ENCODE results near the gene NBPF26. TPM values are rescaled to one million over a fixed set of nuclear protein-coding genes. Genes with fewer than 3 reads are reported as not detected.
A peak's percentile ranks its signal among the peaks of the same experiment; 100 is the strongest.
"Not testable (repeated sequence)": the region's sequence is repeated elsewhere in the genome, so short reads cannot be mapped to it uniquely, and the experiment has no call there.

Gene NBPF26
- total RNA-seq = 10 to 100 TPM; 10.3 to 14.2 TPM

DNA sequence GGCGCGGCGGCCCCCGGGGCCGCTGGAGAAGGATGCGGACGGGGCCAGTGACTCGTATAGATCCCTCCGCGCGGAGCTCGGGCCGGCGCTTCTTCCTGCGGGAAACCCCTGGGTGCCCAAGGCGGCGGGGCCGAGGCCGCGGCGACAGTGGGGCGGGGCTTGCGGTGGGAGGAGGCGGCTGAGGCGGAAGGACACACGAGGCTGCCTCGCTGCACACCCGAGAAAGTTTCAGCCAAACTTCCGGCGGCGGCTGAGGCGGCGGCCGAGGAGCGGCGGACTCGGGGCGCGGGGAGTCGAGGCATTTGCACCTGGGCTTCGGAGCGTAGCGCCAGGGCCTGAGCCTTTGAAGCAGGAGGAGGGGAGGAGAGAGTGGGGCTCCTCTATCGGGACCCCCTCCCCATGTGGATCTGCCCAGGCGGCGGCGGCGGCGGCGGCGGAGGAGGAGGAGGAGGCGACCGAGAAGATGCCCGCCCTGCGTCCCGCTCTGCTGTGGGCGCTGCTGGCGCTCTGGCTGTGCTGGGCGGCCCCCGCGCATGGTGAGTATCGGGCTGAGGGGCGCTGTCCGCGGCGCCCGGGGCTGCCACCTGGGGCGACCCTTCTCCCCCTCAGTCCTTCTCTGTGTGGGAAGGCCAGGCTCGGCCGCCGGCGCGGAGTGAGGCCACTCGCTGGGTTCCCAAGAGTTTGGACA lies at the start of gene NBPF26:
Gene NBPF26 (plus strand): TSS at position 231 of the 688 bp plus-strand sequence.
- intact Hi-C loops (cut with DNase I, micrococcal nuclease); POLR2A ChIA-PET; H3K9me3 Mint-ChIP-seq (ENCODE audit: low read depth); CTCF ChIA-PET; H3K27ac Mint-ChIP-seq; H3K27me3 Mint-ChIP-seq; H3K4me1 Mint-ChIP-seq; H3K36me3 Mint-ChIP-seq (ENCODE audit: low read depth): not testable (repeated sequence)
- peak; percentile 78 for DNase-seq
- H3K4me3 Mint-ChIP-seq = peak within 1 kb of the TSS; percentile 58
- peak; percentile 79 for ATAC-seq

DNA sequence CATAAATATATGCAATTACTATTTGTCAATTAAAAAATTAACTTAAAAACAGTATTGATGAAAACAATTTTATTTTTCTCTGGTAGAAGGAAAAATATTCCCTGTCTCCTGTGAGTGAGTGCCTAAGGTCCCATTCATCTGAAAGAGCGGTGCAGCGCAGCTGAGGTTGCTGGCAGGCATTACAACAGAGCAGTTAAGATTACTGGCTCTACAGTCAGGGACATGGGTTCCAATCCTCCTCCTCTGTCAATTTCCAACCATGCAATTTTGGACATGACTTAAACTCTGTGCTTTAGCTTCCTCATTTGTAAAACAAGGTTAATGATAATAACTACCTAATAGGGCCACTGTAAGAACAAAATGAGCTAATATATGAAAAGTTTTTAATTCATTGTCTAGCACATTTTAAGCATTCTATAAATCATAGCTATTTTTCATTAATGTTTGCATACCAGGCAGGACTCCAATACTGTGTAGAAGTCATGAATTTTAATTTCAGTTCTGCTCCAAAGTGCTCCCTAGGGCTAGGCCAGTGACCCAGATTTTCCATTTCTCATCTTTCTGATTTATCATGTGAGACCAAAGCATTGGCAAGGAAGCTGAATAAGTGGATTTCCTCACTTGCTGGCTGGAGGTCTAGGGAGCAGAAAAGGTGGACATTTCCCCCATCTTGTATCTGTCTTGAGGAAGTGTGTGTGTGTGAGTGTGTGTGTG lies 43.5 kb upstream of the NBPF26 start:
- H3K36me3 Mint-ChIP-seq (ENCODE audit: low read depth); H3K4me3 Mint-ChIP-seq; CTCF ChIA-PET; DNase-seq; POLR2A ChIA-PET; ATAC-seq; H3K27ac Mint-ChIP-seq; H3K9me3 Mint-ChIP-seq (ENCODE audit: low read depth); H3K27me3 Mint-ChIP-seq; intact Hi-C loops (cut with DNase I, micrococcal nuclease); H3K4me1 Mint-ChIP-seq: not testable (repeated sequence)

DNA sequence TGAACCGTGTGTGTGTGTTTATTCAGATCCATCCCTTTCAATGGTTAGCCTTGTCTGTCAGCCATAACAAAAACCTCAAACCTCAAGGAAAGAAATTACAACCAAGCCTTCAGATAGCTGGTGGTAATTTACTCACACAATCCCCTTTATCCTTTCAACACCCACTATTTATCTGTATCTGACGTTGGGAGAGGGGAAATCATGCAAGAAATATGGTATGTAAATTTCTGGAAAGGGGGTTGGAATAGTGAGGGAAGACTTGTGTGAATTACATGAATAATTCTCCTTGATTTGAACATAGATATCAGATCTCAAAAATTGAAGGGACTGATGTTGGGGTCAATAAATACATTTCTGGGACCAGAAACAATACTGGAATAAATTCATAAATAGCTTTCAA lies 42.8 kb upstream of the NBPF26 start:
- POLR2A ChIA-PET; H3K27ac Mint-ChIP-seq; ATAC-seq; H3K4me1 Mint-ChIP-seq; H3K27me3 Mint-ChIP-seq; H3K4me3 Mint-ChIP-seq; CTCF ChIA-PET; H3K9me3 Mint-ChIP-seq (ENCODE audit: low read depth); intact Hi-C loops (cut with DNase I, micrococcal nuclease); DNase-seq; H3K36me3 Mint-ChIP-seq (ENCODE audit: low read depth): not testable (repeated sequence)

DNA sequence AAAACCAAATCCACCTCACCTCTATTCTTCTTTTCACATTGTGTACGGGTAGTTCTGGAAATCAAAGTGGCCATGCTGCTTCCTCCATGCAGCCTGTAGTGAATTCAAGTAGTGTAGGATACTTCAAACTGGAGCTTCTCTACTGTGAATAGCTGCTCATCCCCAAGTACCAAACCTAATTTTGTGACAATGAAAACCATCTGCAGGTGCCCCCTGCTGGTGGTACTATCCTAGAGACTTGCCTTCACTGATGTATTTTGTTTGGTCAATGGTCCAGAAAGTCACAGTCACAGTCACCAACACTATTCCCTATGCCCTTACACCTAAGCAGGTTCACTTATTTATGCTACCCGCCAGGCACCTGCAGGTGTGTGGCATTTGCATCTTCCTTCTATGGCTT lies 39.3 kb upstream of the NBPF26 start:
- H3K4me1 Mint-ChIP-seq; POLR2A ChIA-PET; H3K4me3 Mint-ChIP-seq; H3K27ac Mint-ChIP-seq; CTCF ChIA-PET; H3K9me3 Mint-ChIP-seq (ENCODE audit: low read depth); intact Hi-C loops (cut with DNase I, micrococcal nuclease); H3K27me3 Mint-ChIP-seq; H3K36me3 Mint-ChIP-seq (ENCODE audit: low read depth): not testable (repeated sequence)
- ATAC-seq = peak; percentile 63
- peak; percentile 2 for DNase-seq

DNA sequence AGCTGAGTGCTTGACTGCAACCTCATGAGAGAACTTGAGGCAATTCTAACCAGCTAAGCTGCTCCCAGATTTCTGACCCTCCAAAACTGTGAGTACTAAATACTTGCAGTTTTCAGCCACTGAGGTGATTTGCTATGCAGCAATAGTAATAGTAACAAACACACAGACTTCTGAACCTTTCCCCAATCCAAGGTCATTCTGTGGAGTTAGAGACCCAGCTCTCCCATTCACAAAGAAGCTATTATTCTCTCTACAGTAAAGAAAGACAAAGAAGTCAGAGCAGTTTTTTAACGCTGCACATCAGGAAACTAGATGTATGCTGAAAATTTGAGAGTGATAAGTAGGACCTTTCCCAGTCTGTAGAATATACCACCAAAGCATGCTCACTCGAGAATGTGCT lies 38.1 kb upstream of the NBPF26 start:
- POLR2A ChIA-PET; H3K36me3 Mint-ChIP-seq (ENCODE audit: low read depth); CTCF ChIA-PET; H3K4me1 Mint-ChIP-seq; ATAC-seq; H3K27me3 Mint-ChIP-seq; H3K27ac Mint-ChIP-seq; intact Hi-C loops (cut with DNase I, micrococcal nuclease); H3K9me3 Mint-ChIP-seq (ENCODE audit: low read depth); DNase-seq; H3K4me3 Mint-ChIP-seq: not testable (repeated sequence)

DNA sequence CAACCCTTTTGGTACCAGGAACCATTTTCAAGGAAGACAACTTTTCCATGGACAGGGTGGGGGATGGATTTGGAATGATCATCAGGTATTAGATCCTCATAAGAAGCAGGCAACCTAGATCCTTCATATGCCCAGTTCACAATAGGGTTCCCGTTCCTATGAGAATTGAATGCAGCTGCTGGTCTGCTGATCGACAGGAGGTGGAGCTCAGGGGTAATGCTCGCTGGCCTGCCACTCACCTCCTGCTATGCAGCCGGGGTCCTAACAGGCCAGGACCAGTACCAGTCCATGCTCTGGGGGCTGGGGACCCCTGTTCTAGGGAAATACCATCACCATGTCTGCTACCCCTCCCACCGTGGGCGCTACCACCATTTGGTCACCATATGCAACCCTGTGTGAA lies 36.5 kb upstream of the NBPF26 start:
- H3K4me1 Mint-ChIP-seq; H3K4me3 Mint-ChIP-seq; ATAC-seq; H3K36me3 Mint-ChIP-seq (ENCODE audit: low read depth); intact Hi-C loops (cut with DNase I, micrococcal nuclease); H3K27me3 Mint-ChIP-seq; H3K9me3 Mint-ChIP-seq (ENCODE audit: low read depth); CTCF ChIA-PET; POLR2A ChIA-PET; H3K27ac Mint-ChIP-seq; DNase-seq: not testable (repeated sequence)

DNA sequence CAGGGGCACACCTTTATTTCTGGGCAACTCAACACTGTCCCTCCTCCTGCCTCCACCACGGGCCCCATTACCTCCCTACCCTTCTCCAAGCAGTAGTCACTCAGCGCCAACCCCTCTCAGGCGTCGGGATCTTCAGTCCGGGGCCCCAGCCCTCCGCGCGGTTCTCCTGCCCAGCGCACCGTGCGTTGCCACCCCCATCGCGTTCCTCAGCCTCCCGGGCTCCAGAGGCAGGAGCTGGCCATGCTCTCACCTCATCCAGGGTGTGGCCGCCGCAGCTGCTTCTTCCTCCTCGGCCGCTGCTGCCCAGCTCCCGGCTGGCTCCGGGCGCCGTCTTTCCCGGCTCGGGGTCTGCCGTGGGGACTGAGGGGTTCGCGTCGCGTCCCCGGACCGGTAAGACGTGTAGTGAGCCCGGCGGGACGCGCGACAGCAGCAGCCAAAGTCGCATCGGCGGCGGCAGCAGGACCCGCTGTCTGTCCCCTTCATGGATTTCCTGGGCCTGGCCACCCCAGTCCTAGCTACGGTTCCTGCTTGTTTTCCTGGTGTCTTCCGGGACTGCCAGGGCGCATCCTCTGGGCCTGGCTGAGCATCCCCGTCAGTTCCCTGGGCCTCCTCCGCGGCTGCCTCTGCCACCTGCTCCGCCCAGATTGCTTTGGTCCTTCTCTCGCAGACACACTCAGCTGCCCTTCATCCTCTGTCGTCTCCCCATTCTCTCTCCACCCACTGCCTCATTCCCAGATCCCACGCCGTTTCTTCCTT lies 22.8 kb upstream of the NBPF26 start:
- H3K27me3 Mint-ChIP-seq; H3K36me3 Mint-ChIP-seq (ENCODE audit: low read depth); H3K4me1 Mint-ChIP-seq; H3K4me3 Mint-ChIP-seq; H3K9me3 Mint-ChIP-seq (ENCODE audit: low read depth); ATAC-seq; CTCF ChIA-PET; H3K27ac Mint-ChIP-seq; intact Hi-C loops (cut with DNase I, micrococcal nuclease); POLR2A ChIA-PET: not testable (repeated sequence)
- DNase-seq = peak; percentile 2

DNA sequence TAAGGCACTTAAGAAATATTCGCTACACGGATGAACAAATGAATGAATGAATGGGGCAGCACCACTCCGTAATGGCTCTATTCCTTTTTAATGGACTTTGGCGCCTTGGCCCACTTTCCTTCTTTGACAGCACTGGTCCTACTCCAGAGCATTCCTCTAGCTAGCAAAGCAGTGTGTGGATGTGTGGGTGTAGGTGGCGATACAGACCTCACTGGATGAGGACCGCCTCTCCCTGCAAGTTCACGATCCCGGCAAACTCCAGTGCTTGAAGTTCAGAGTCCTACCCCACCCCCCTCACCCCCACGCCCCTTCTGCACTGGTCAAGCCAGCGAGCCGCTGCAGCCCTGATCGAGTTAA lies 409 bp upstream of the NBPF26 start:
- POLR2A ChIA-PET; H3K4me3 Mint-ChIP-seq; H3K36me3 Mint-ChIP-seq (ENCODE audit: low read depth); H3K27ac Mint-ChIP-seq; CTCF ChIA-PET; H3K9me3 Mint-ChIP-seq (ENCODE audit: low read depth); H3K27me3 Mint-ChIP-seq; intact Hi-C loops (cut with DNase I, micrococcal nuclease); DNase-seq; H3K4me1 Mint-ChIP-seq: not testable (repeated sequence)
- ATAC-seq = peak; percentile 42

DNA sequence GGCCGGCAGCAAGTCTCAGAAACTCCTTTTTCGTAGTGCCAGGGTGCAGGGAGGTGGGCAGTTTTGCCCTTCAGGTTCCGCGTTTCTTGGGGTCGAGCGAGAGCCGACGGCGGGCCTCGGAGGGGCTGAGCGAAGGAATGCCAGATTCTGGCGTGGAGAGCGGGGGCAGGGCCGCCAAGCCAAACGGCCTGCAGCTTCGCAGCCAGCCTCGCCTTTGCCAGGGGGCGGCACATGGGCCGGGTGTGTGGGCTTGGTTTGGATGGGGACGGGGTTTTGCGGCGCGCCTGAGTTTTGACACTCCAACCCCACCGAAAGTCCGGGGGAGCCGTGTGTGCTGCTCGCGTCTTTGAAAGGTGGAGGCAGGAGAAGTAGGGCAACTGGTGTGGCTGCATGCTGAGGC lies 762 bp downstream of the NBPF26 start:
- CTCF ChIA-PET; DNase-seq; H3K27me3 Mint-ChIP-seq; POLR2A ChIA-PET; H3K27ac Mint-ChIP-seq; H3K4me3 Mint-ChIP-seq; ATAC-seq; H3K9me3 Mint-ChIP-seq (ENCODE audit: low read depth); H3K36me3 Mint-ChIP-seq (ENCODE audit: low read depth); intact Hi-C loops (cut with DNase I, micrococcal nuclease); H3K4me1 Mint-ChIP-seq: not testable (repeated sequence)

DNA sequence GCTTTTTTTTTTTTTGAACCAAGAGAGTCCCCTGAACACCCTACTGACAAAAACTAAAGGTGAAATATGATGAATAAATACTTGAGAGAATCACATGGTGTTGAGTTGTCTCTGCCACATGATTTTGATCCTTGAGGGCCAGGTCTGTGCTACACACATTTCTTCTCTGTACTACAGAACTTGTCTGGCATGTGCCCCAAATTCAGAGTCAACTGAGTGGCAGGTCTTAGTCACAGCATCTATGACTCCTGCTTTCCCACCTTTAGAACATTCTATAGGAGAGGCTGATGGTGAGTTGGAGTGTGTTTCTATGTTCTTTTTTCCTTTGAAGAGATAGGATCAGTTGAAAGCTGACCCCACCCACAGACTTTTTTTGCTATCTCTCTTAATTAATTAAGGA lies 5.1 kb downstream of the NBPF26 start:
- H3K27ac Mint-ChIP-seq; H3K9me3 Mint-ChIP-seq (ENCODE audit: low read depth); H3K4me3 Mint-ChIP-seq; POLR2A ChIA-PET; H3K36me3 Mint-ChIP-seq (ENCODE audit: low read depth); H3K4me1 Mint-ChIP-seq; ATAC-seq; H3K27me3 Mint-ChIP-seq; intact Hi-C loops (cut with DNase I, micrococcal nuclease); CTCF ChIA-PET: not testable (repeated sequence)
- DNase-seq = peak; percentile 36

DNA sequence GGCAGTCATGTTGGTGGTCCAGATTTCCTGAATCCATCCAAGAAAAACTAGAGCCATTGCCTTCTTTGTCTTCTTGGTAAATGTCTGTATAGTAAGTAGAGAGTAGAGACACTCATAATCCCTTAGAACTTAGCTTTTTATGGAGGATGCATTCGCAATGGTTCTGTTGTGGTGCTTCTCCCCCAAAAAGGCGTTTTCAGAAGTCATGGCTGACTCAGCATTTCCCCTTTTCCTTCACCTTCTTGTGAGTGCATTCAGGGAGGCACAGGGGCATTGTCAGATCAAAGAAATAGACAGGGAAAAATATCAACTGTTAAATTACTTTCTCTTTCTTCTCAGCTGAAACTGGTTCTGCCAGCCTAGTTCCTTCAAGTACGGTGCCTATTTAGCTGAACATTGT lies 45.3 kb downstream of the NBPF26 start:
- H3K27ac Mint-ChIP-seq; H3K36me3 Mint-ChIP-seq (ENCODE audit: low read depth); H3K4me3 Mint-ChIP-seq; H3K27me3 Mint-ChIP-seq; ATAC-seq; H3K4me1 Mint-ChIP-seq; DNase-seq; intact Hi-C loops (cut with DNase I, micrococcal nuclease); H3K9me3 Mint-ChIP-seq (ENCODE audit: low read depth); CTCF ChIA-PET; POLR2A ChIA-PET: not testable (repeated sequence)

DNA sequence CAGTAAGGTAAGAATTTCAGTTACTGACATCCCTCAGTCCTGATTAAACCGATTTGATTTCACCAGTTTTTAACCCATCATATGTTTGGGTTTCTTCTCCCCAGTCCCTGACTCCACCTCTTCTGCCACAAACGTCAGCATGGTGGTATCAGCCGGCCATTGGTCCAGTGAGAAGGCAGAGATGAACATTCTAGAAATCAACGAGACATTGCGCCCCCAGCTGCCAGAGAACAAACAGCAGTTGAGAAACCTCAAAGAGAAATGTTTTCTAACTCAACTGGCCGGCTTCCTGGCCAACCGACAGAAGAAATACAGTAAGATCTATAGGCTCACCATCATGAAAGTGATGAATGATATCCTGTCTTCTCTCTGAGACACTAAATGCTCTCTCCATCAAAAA lies 81.7 kb downstream of the NBPF26 start:
- ATAC-seq; intact Hi-C loops (cut with DNase I, micrococcal nuclease); H3K36me3 Mint-ChIP-seq (ENCODE audit: low read depth); POLR2A ChIA-PET; H3K27ac Mint-ChIP-seq; H3K27me3 Mint-ChIP-seq; CTCF ChIA-PET; H3K4me3 Mint-ChIP-seq; H3K4me1 Mint-ChIP-seq; H3K9me3 Mint-ChIP-seq (ENCODE audit: low read depth): not testable (repeated sequence)
- DNase-seq = peak; percentile 38
